EL (cell line): ENCODE results near the gene CENPP.
A peak's percentile ranks its signal among the peaks of the same experiment; 100 is the strongest.
"Not testable (repeated sequence)": the region's sequence is repeated elsewhere in the genome, so short reads cannot be mapped to it uniquely, and the experiment has no call there.

Source experiments
- DNase-seq: peaks from one replicate; pipeline ENCODE4 v3.0.0-alpha.2; 2016

Gene CENPP

DNA sequence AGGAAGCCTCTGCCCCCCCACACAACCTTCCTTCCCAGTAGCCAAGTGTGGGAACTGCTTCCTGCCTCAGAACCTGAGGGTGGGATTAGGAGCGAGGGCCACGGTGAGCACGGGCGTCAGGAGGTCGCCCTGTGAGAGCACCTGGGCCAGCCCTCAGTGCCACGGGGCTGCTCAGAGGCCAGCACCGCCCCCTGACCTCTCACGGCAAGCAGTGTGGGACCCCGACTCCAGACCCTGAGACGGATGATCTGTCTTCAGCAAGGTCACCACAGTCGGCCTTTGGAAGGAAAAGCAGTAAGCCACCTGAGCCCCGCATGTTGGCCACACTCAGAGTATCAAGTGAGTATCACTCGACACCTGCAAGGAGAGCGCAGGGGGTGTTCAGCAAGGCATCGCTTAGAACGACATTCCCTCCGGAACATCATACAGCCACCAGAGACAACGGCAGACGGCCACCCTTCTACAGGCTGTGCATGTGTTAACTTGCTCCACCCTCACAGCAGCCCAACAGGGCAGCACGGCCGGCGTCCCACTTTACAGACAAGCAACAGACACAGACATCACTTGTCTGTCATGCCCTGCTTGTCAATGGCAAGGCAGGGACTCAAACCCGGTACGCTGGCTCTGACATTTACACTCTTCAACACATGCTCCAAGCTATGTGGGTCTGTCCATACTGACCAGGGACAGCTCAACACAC lies 294.0 kb downstream of the CENPP start:
- DNase-seq: no peak

DNA sequence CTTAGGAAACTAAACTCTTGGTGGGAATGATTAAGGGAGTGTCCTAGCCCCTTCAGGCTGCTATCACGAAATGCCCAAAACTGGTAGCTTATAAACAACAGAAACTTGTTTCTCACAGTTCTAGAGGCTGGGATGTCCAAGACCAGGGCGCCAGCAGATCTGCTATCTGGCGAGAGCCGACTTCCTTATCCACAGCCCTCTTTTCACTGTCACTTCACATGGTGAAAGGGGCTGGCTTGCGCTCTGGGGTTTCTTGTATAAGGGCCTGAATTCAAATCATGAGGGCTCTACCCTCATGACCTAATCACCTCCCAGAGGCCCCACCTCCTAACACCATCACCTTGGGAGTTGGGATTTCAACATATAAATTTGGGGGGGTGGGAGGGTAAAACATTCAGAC lies 295.1 kb downstream of the CENPP start:
- no peak for DNase-seq

DNA sequence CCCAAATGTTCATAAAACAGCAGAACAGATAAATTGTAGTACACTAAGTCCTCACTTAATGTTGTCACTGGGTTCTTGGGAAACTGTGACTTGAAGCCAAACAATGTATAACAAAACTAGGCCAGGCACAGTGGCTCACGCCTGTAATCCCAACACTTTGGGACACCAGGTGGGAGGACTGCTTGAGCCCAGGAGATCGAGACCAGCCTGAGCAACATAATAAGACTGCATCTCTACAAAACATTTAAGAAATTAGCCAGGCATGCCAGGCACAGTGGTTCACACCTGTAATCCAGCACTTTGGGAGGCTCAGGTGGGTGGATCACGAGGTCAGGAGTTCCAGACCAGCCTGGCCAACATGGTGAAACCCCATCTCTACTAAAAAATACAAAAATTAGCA lies 298.2 kb downstream of the CENPP start:
- not testable (repeated sequence) for DNase-seq

DNA sequence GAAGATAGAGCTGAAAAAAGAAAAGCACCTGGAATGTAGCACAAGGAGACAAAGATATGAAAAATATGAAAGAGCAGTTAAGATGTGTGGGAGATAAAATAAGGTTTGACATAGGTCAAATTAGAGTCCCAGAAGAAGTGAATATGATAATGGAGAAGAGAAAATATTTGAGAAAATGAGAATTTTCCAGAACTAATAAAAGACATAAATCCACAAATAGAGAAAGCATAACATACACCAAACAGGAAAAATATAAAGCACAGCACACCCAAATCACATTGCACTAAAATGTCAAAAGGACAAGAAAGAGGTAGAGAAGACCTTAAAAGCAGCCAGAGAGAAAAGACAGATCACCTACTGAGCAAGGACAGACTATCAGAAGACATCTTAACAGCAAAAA lies 300.7 kb downstream of the CENPP start:
- no peak for DNase-seq

DNA sequence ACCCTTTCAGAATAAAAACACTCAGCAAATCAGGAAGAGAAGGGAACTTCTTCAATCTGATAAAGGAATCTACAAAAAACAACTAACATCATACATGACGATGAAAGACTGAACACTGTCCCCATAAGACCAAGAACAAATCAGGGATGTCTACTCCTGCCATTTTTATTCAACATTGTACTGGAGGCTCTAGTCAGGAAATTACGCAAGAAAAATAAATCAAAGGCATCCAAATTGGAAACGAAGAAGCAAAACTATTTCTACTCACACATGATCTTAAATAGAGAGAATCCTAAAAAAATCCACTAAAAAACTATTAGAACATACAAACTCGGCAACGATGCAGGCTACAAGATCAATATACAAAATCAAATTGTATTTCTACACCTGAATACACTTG lies 301.9 kb downstream of the CENPP start:
- no peak for DNase-seq

DNA sequence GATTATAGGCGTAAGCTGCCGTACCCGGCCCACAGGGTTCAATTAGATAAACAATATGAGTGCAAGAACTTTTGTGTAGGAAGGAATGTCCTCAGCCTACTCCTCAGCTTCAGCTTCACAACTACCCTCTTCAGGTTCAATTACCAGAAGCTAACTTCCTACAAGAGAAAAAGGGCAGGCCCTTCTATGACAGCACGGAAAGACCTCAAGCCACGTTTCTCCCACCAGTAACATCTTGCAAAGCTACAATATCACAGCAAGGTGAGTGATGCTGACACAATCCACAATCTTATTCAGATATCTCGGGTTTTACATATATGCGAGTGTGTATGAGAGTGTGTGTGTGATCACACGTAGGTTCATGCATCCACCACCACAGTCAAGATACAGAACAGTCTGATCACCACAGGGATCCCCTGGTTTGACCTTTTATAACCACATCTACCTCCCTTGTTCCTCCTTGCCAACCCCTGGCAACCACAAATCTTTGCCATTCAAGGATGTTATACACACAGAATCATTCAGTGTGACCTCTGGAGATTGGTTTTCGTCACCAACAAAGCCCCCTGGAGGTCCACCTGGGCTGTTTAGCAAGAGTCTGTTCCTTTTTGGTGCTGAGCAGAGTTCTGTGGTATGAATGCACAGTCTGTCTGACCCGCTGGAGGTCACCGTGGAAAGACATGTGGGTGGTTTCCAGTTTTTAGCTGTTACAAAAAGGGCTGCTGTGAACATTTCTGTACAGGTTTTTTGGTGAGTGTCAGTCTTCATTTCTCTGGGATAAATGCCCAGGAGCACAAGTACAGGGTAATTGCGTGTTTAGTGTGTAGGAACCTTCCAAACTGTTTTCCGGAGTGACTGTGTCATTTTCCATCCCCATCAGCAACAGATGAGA lies 305.9 kb downstream of the CENPP start:
- no peak for DNase-seq

DNA sequence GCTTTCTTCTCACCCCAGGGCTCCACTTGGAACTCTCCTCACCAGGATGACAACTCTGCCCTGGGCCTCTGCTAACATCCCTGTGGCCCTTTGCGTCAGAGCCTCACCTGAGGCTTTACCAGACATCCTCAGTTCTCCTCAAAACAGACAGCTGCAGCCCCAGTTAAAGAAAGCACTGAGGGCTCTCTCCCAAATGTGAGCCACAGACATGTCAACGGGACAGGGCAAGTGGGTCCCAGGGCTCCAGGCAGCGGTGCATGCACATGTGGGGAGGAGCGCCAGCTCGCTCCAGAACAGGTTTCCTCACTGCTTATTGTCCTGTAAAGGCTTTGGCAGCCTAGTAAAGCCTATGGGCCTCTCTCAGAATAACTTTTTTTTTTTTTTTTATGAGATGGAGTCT lies 306.9 kb downstream of the CENPP start:
- DNase-seq: no peak

DNA sequence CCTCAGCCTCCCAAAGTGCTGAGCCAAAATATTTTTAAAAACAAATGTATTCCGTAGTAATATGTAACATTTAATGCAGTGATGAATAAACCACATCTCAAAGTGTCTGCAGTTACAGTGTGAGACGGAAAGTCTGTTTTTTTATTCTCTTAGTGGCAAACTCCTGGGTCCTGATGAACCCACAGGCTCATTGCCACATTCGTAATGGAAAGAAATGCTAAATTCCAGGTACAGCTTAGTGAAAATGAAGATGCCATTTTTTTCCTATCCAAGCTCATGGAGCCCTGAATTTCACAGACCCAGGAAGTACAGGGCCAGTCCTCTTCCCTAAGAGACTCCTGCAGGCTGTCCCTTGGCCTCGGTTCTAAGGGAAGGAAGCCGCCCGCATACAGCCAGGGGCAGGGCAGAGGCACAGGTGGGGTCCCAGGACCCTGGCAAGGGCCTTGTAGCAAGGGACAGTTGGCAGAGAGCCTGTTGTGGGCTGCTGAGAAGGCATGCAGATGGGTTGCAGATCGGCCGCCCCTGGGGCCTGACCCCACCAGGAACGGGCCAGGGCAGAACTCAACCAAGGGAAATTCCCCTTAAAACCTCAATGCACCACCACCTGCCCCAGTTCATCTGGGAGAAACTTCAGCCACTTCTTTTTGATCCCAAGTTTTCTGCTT lies 308.0 kb downstream of the CENPP start:
- DNase-seq: no peak

DNA sequence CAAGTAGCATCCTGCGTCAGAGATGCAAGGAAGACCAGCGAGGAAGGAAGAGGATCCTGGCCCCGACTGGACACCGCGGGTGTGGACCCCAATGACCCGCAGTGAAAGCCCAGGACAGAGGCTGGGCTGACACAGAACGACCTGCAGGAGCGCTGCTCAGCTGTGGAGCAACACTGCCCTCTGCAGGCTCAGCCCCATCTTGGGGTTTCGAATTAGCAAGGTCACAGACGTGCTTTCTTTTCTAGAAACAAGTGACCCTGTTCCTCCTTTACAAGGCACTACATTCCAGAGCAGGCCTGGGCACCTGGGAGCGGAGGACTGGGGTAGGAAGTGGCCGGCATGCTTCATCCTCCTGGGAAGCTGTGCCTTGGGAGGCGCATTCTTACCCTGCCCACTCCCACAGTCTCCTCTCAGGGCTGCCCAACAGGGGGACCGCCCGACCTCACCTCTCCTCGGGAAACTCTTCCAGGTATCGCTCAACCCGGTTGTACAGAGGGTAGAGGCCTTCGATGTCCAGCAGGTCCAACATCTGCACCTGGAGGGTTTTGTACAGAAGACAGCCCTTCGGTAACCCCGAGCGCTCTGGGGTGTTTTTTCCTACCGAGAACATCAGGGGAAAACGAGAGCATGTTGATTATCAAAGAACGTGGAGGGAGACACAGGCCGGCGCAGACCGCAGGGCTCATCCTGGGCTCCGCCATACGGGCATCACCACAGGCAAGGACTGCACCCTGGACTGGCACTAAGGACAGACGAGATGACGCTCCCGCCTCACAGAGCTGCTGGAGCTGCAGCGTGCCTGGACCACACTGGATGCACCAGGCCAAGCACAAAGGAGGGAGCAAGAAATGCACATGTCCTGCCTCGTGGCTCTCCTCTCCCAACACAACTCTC lies 309.2 kb downstream of the CENPP start:
- peak; percentile 69 for DNase-seq

DNA sequence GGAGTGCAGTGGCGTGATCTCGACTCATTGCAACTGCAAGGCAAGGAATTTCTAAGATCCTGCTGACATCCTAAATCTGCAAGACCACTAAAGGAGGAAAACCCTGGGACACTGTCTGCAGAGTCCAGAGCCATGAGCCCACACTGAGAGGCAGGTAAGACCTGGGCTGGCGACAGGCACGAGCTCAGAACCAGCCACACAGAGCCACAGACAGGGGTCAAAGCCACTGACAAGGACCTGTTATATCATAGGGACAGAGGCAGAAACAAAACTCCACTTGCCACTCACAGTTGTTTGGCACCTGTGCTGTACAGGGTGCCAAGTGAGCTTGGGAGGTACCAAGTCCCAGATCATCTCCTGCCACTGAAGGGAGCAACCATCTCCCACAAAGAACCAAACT lies 310.0 kb downstream of the CENPP start:
- no peak for DNase-seq

DNA sequence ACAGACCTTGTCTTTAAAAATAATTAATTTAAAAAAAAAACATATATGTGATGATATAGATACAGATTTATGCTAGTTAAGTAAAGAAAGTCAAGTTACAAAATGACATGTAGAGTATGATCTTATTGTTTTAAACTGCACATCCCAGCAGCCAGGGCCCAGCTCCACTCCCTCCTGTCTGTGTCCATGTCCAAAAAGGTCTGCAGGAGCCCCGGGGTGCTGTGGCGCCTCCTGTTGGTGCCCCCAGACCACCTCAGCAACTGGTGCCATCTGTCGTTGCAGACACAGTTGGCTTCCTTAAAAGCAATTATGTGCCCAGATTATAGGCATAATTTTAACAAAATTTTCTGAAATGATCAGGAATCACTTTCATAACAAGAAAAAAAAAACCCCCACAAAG lies 310.9 kb downstream of the CENPP start:
- DNase-seq: no peak

DNA sequence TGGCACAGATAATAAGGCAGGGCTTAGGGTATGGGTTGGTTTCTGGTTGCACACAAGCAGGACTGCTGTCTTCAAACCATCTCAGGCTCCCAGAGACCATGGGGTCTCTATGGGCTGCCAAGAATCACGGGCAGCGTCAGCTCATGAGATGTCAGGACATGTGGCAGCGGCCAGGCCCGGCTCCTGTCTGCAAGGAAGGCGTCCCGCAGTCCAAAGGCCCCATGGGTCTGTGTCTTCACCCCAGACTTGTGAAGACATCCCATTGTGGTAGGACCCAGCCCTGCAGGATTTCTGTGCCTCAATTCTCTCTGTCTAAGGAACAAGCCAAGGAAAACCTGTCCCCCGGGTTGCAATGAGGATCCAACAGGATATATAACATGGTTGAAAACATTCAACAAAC lies 311.6 kb downstream of the CENPP start:
- no peak for DNase-seq

DNA sequence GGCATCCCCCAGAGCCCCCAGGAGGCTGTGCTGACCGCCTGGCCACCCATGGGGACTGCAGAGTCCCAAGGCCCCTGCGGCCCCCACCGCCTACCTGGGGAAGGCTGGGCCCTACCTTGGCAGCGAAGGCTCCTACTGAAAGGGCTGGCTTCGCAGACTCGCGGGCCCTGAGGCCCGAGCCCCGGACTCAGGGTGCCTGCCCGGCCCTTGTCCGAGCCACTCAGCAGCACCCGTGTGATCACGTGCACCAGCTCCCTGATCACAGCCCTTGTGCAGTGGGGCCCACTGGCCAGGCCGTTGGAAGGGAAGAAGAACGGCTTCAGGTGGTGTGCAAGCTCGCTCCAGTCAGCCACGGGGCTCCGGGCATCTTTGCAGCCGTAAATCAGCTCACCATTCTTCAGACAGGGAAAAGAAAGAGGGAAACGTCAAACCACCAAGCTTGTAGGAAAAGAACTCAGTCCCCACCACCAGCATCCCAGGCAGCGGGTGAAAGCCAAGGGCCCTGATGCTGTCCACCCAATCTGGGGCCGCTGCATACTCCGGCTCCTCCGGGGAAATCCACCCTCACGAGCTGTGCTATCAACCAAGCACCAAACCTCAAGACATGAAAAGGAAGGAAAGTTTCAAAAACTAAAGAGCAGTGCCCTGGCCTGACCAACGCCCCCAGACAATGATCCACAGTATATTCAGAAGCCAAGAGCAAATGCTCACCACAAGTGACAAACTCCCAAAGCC lies 312.3 kb downstream of the CENPP start:
- no peak for DNase-seq

DNA sequence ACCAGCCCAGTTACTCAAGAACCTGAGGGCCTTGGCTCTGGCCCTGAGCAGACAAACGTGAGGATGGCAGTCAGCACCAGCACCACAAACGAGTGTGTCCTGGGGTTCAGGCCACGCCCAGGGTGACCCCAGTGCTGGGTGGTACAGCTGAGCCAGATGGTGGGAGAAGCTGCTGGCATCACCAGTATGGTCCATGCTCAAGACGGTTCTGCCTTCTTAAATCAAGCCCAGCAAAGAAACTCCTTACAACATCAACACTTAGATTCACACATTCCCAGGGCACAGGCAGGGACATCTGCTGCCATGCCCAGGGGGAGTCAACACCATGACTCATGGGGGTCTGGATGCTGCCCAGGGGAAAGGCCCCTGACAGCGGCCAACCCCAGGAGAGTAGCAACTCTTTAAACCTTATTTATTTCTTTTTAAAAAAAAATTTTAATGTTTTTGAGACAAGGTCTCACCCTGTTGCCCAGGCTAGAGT lies 312.9 kb downstream of the CENPP start:
- no peak for DNase-seq

DNA sequence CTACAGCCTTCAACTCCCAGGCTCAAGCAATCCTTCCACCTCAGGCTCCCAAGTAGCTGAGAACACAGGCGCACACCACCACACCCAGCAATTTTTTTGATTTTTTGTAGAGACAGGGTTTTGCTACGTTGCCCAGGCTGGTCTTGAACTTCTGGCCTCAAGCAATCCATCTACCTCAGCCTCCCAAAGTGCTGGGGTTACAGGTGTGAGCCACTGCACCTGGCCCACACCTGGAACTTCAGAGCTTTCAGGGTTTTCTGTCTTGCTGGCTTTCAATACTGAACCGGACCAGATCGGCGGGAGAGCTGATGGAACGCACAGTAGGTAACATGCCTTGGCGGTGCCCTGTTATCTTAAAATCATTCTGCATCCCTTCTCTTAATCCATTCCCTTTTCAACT lies 313.4 kb downstream of the CENPP start:
- no peak for DNase-seq

DNA sequence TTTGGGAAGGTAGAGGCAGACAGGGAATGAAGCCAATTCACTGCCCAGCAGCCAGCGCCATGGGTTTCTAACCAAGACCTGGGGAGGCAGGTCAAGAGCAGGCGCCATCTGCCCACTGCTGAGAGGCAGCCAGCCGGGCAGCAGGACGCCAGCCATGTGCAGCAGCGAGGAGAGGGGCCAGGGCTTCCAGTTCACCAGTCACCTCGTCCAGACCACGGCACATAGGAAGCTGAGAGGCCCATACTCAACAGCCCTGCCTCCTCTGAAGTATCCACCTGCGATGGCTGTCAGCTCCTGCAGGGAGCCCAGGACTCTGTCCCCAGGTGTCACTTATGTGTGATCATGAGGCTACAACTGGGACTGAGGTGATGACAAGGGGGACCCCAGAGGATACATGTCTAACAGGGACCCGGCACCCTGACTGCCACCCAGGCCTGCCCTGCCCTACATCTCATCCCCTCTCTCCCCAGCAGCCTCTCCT lies 314.1 kb downstream of the CENPP start:
- no peak for DNase-seq

DNA sequence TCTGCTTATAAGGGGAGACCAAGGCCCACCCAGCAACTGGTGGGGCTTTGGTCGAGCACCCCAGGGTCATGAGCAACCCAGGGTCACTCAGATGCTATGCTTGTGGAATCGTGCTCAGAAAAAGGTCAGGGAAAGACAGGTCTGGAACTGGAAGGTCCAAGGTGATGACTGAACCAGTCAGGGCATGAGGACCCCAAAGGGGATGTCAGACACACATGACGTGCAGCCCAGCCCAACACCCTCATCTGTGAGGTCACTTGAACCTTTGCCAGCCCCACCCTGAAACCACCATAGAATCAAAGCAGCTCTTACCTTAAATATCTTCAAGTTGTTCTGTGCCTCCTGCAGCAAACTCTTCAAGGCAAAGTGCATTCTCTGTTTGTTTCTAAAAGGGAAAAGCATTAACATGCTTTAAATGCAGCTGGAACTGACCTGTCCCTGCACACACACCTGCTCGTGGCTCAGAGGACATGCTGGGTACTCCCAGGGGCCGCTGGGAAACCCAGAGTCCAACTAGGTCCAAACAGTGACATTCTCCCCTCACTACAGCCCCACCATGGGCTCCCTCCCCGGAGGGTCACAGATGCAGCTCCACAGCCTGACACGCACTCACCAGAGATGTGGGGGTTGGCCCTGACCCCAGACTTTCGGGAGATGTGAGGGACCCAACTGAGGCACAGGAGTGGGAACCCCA lies 314.8 kb downstream of the CENPP start:
- no peak for DNase-seq

DNA sequence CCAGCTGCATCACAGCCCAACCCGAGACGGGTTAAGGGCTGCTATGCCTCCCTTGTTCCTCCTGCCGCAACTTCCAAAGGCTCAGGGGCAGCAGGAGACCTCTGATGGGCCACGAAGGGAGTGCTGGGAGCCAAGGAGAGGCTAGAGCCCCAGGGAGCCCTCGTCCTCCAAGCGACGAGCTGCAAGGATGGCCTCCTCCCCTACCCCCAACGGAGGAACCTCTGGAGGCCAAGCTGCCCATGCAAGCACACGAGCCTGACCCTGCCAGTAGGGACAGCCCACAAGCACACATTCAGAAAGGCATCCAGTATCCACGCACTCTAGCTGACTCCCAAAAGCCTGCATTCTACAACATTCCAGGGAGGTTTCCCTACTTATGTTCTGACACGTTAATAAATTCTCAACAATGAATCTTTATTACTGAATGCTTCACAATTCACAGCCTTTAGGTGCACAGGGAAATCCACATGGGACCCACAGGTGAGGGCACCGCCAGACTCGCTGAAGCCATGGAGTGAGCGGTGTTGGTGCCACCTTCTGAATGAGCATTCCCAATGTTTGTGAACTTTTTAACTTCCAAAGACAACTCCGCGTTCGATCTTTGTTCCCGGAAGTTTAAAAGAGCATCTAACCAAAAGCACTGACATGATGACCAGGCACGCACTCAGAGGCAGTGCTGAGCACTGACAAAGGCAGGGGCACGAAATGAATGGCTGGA lies 315.5 kb downstream of the CENPP start:
- no peak for DNase-seq

DNA sequence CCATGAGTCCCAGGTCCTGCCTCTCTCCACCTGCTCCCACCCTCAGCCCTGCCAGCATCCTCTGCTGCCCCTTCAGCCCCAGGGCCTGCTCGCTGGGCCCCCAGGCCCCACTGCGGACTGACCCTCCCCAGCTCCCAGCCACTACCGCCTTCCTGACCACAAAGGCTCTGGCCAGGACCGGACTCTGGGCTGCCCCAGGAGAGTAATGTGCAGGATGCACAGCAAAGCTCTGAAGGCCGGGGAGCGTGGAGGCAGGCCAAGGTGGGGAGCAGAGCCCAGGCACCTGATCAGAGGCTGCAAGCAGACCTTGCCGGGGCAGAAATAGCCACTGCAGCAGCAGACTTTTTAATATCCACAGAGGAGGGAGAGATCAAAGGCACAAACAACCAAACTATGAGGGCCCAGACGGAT lies 316.3 kb downstream of the CENPP start:
- no peak for DNase-seq

DNA sequence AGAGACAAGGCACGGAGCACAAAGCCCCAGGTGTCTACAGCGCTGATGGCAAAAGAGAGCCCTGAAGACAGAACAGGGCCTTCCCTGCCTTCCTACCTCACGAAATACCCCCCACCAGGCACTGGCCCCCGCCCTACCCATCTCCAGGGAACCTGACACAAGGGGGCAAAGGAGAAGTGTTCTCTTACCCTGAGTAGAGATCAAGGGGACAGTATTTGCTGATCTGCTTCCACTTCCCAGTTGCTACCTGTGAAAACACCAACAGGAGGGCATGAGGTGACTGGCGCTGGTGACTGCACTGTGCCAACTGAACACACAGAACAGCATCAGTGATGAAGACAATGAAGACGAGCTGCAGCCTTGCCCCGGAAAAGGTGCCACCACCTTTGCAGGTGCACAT lies 316.8 kb downstream of the CENPP start:
- DNase-seq: no peak
